ENCODE data around the gene TRIP10.
"Not testable (repeated sequence)": the region's sequence is repeated elsewhere in the genome, so short reads cannot be mapped to it uniquely, and the experiment has no call there.

The TRIP10 gene

GRCh38 chr19:6774821-6775707 lies 35.6 kb downstream of the TRIP10 start:
- H3K4me3 ChIP-seq (ENCODE audit: low read depth, low read length), result no peak overlapping the region
- no peak for TF ChIP-seq CTCF (IDR thresholded peaks at IDR 0.05; ENCODE audit: low read depth, low read length)

GRCh38 chr19:6776045-6776444 lies 36.6 kb downstream of the TRIP10 start:
- not testable (repeated sequence) for H3K4me3 ChIP-seq (ENCODE audit: low read depth, low read length)

GRCh38 chr19:6776999-6777398 lies 37.5 kb downstream of the TRIP10 start:
- no peak for TF ChIP-seq CTCF (IDR thresholded peaks at IDR 0.05; ENCODE audit: low read depth, low read length)
- H3K4me3 ChIP-seq (ENCODE audit: low read depth, low read length), result no peak overlapping the region

GRCh38 chr19:6777434-6777833 lies 38.0 kb downstream of the TRIP10 start:
- TF ChIP-seq CTCF (IDR thresholded peaks at IDR 0.05; ENCODE audit: low read depth, low read length), result no peak
- H3K4me3 ChIP-seq (ENCODE audit: low read depth, low read length), result no peak overlapping the region

GRCh38 chr19:6778386-6778785 lies 38.9 kb downstream of the TRIP10 start:
- TF ChIP-seq CTCF (IDR thresholded peaks at IDR 0.05; ENCODE audit: low read depth, low read length), result no peak
- no peak overlapping the region for H3K4me3 ChIP-seq (ENCODE audit: low read depth, low read length)

- no peak overlapping the region for H3K4me3 ChIP-seq (ENCODE audit: low read depth, low read length)
- no peak for TF ChIP-seq CTCF (IDR thresholded peaks at IDR 0.05; ENCODE audit: low read depth, low read length)
Measured at GRCh38 chr19:6779206-6779605, 39.7 kb downstream of the TRIP10 start.

GRCh38 chr19:6787393-6787792 lies 47.9 kb downstream of the TRIP10 start:
- H3K4me3 ChIP-seq (ENCODE audit: low read depth, low read length), result no peak overlapping the region
- no peak for TF ChIP-seq CTCF (IDR thresholded peaks at IDR 0.05; ENCODE audit: low read depth, low read length)

- TF ChIP-seq CTCF (IDR thresholded peaks at IDR 0.05; ENCODE audit: low read depth, low read length), result no peak
Measured at GRCh38 chr19:6788896-6789295, 49.4 kb downstream of the TRIP10 start.

More at GRCh38 chr19:6788896-6789295, 49.4 kb downstream of the TRIP10 start:
- no peak overlapping the region for H3K4me3 ChIP-seq (ENCODE audit: low read depth, low read length)

All from WI38 (cell line).